WTC11 (cell line): ENCODE results near the gene MCEMP1. TPM values are rescaled to one million over a fixed set of nuclear protein-coding genes. Genes with fewer than 3 reads are reported as not detected.

ENCODE experiments used
- AFF4 ChIP-seq: sonication (generic); formaldehyde crosslinking; IDR thresholded peaks from 2 replicates; pipeline ENCODE4 v1.8.1; 2023; ENCODE audit warnings: mild to moderate bottlenecking, missing genetic modification reagents, borderline replicate concordance
- ARID4B ChIP-seq: sonication (generic); formaldehyde crosslinking; IDR thresholded peaks from 2 replicates; pipeline ENCODE4 v1.8.0; 2023; ENCODE audit warnings: missing genetic modification reagents, mild to moderate bottlenecking, borderline replicate concordance
- ATF1 ChIP-seq: sonication (generic); formaldehyde crosslinking; IDR thresholded peaks from 2 replicates; pipeline ENCODE4 v1.8.1; 2023; ENCODE audit warnings: mild to moderate bottlenecking, moderate library complexity, missing genetic modification reagents
- ATF3 ChIP-seq: sonication (generic); formaldehyde crosslinking; conservative IDR thresholded peaks from 2 replicates; pipeline ENCODE4 v1.8.1; 2022; ENCODE audit warnings: mild to moderate bottlenecking, missing genetic modification reagents
- CBFB ChIP-seq: sonication (generic); formaldehyde crosslinking; IDR thresholded peaks from 2 replicates; pipeline ENCODE4 v1.8.1; 2022; ENCODE audit warnings: mild to moderate bottlenecking, low read depth, missing genetic modification reagents
- CREM ChIP-seq: sonication (generic); formaldehyde crosslinking; IDR thresholded peaks from 2 replicates; pipeline ENCODE4 v1.8.1; 2022; ENCODE audit warnings: mild to moderate bottlenecking, missing genetic modification reagents, moderate library complexity
- FOXP4 ChIP-seq: sonication (generic); formaldehyde crosslinking; IDR thresholded peaks from 2 replicates; pipeline ENCODE4 v1.8.0; 2022; ENCODE audit warnings: mild to moderate bottlenecking, missing genetic modification reagents
- GRHL2 ChIP-seq: fragments of 250-450 bp; sonication (Bioruptor Pico); IDR thresholded peaks from 2 replicates; pipeline ENCODE4 v1.8.0; 2022; ENCODE audit warnings: mild to moderate bottlenecking, moderate library complexity; ENCODE audit not compliant: insufficient replicate concordance, severe bottlenecking
- HMGXB4 ChIP-seq: sonication (generic); formaldehyde crosslinking; IDR thresholded peaks from 2 replicates; pipeline ENCODE4 v1.8.1; 2023; ENCODE audit warnings: mild to moderate bottlenecking, moderate library complexity, missing genetic modification reagents
- KAT7 ChIP-seq: sonication (generic); formaldehyde crosslinking; IDR thresholded peaks from 2 replicates; pipeline ENCODE4 v1.8.1; 2023; ENCODE audit warnings: missing genetic modification reagents, mild to moderate bottlenecking, borderline replicate concordance
- NFATC4 ChIP-seq: fragments of 250-450 bp; sonication (Bioruptor Pico); IDR thresholded peaks from 2 replicates; pipeline ENCODE4 v1.9.0; 2021; ENCODE audit warnings: mild to moderate bottlenecking
- NR1H2 ChIP-seq: sonication (generic); formaldehyde crosslinking; IDR thresholded peaks from 2 replicates; pipeline ENCODE4 v1.9.0; 2021; ENCODE audit warnings: mild to moderate bottlenecking, moderate library complexity, missing genetic modification reagents
- RORB ChIP-seq: fragments of 250-450 bp; sonication (Bioruptor Pico); IDR thresholded peaks from 2 replicates; pipeline ENCODE4 v1.9.0; 2021; ENCODE audit warnings: mild to moderate bottlenecking
- SMAD4 ChIP-seq: sonication (generic); formaldehyde crosslinking; IDR thresholded peaks from 2 replicates; pipeline ENCODE4 v1.8.0; 2022; ENCODE audit warnings: mild to moderate bottlenecking, missing genetic modification reagents
- TEAD1 ChIP-seq: sonication (generic); formaldehyde crosslinking; IDR thresholded peaks from 2 replicates; pipeline ENCODE4 v1.8.0; 2022; ENCODE audit warnings: mild to moderate bottlenecking, missing genetic modification reagents
- USF2 ChIP-seq: sonication (generic); formaldehyde crosslinking; IDR thresholded peaks from 2 replicates; pipeline ENCODE4 v1.8.1; 2023; ENCODE audit warnings: mild to moderate bottlenecking, missing genetic modification reagents, moderate library complexity
- ZBTB43 ChIP-seq: sonication (generic); formaldehyde crosslinking; IDR thresholded peaks from 2 replicates; pipeline ENCODE4 v1.8.1; 2023; ENCODE audit warnings: mild to moderate bottlenecking, missing genetic modification reagents
- ZNF532 ChIP-seq: fragments of 250-450 bp; sonication (Bioruptor Pico); IDR thresholded peaks from 2 replicates; pipeline ENCODE4 v1.9.0; 2021; ENCODE audit warnings: mild to moderate bottlenecking, borderline replicate concordance
- total RNA-seq: library from RNA; stranded (reverse); gene quantifications from 3 replicates; pipeline ENCODE4 v1.2.3, GENCODE V29; 2021

Gene MCEMP1
- total RNA-seq, 1 experiment from 2014 or later, result not detected

- TF ChIP-seq HMGXB4 (CRISPR knock-in tag), result peak; percentile 92
- peak; percentile 98 for TF ChIP-seq FOXP4
- no peak for TF ChIP-seq NFATC4 (CRISPR knock-in tag)
- no peak for TF ChIP-seq ZNF532 (CRISPR knock-in tag)
- no peak for TF ChIP-seq RORB (CRISPR knock-in tag)
- TF ChIP-seq CBFB (CRISPR knock-in tag), result no peak
- TF ChIP-seq ZBTB43 (CRISPR knock-in tag), result peak; percentile 96; the same call in 1 of the 2 replicates
- TF ChIP-seq USF2 (CRISPR knock-in tag), result peak; percentile 77
- peak; percentile 94 for TF ChIP-seq ATF1 (CRISPR knock-in tag)
- no peak; the same call in 1 of the 2 replicates for TF ChIP-seq SMAD4 (CRISPR knock-in tag)
- TF ChIP-seq AFF4, result no peak
- peak; percentile 93 for TF ChIP-seq TEAD1
- no peak for TF ChIP-seq GRHL2 (CRISPR knock-in tag)
- TF ChIP-seq NR1H2 (CRISPR knock-in tag), result 0 out of 2 replicates have a peak, but pooled peaks have one; percentile 45
- 0 out of 2 replicates have a peak, but pooled peaks have one; percentile 33 for TF ChIP-seq ARID4B
- TF ChIP-seq KAT7 (CRISPR knock-in tag), result 0 out of 2 replicates have a peak, but pooled peaks have one; percentile 68
- TF ChIP-seq CREM, result peak; percentile 65; the same call in 1 of the 2 replicates
- TF ChIP-seq ATF3 (CRISPR knock-in tag), result no peak
These were observed 40.1 kb upstream of the MCEMP1 start, which contains the start of gene STXBP2 (continued) for GRCh38 chr19:7636691-7637373.
